ENCODE data around the gene EPHB6.

GRCh38 chr7:142896741-142897379, 42.0 kb downstream of the EPHB6 start:
- no peak for TF ChIP-seq CTCF (IDR thresholded peaks at IDR 0.05)
- TF ChIP-seq POLR2AphosphoS5 (IDR thresholded peaks at IDR 0.05), result no peak
- no peak for TF ChIP-seq POLR2A (IDR thresholded peaks at IDR 0.05)

Measured in sigmoid colon (tissue), 4 donors.